ENCODE results near the gene TMEM38A. TPM values are rescaled to one million over a fixed set of nuclear protein-coding genes. Genes with fewer than 3 reads are reported as not detected.

The TMEM38A gene
- total and polyA plus RNA-seq, 2 donors (not counting 1 experiment from before 2014, with no cell fraction given), result 1.2 to 2.0 TPM

DNA sequence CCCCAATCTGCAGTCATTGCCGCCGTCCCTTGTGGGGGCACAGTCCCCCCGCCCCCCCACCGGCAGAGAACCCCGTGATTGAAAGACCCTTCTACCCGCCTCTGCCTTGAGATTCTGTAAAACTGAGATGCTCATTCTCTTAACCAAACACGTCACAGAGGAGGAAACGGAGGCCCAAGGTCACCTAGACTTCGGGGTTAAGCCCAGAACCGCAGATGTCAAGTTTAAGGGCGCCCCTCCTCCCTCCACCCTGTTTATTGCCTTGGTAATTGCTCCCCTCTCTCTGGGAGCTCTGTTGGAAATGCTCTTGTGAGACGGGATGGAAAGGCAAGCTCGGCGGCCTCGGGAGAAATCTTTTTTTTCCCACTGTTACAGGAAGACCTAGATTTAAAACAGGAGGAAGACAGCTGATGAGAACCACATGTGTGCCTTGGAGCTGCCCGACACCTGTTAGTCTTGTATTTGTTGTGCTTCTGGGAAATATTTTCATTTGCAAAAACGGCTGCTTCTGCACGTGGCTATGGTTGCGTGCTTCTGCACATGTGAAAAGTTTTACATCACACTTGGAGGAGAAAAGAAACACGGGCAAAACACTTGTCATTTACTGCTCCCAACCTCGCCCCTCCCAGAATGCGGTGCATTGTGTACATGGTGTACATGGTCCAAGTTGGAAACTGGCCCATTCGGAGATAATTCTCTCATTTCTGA is 31.8 kb upstream of the TMEM38A start:
- DNase-seq (ENCODE audit: low read depth in 2 of 2), result peak; percentile 23 to 69
- H3K4me3 ChIP-seq (replicated peaks in 1 of 4; ENCODE audit: control extremely low read depth in 1 of 4, insufficient read depth in 1 of 4, low read depth in 3 of 4, low read length in 4 of 4), result peak overlapping the region; percentile 71 to 87 (median 84)
- peak overlapping the region; percentile 94 for H3K27ac ChIP-seq (ENCODE audit: insufficient read depth, low read length)
- H3K79me2 ChIP-seq (ENCODE audit: control insufficient read depth, insufficient read depth, low read length), result peaks cover 36% of the 10 kb centered on the region
- H3K4me2 ChIP-seq (ENCODE audit: extremely low read depth, insufficient read depth, low read length), result peak overlapping the region; percentile 96
- no peaks in the 10 kb centered on the region for H3K27me3 ChIP-seq (ENCODE audit: control insufficient read depth, insufficient read depth, low read length)
- H3K9ac ChIP-seq (ENCODE audit: insufficient read depth, low read length), result peak overlapping the region; percentile 95
- no peaks in the 10 kb centered on the region for H4K20me1 ChIP-seq (ENCODE audit: control insufficient read depth, extremely low read depth, insufficient read depth, low read length)
- H3K4me1 ChIP-seq (ENCODE audit: control insufficient read depth, extremely low read depth, insufficient read depth, low read length), result peaks cover 3% of the 10 kb centered on the region
- H2AFZ ChIP-seq (ENCODE audit: low read length), result peak overlapping the region; percentile 4
- TF ChIP-seq EZH2 (IDR thresholded peaks at IDR 0.05; ENCODE audit: low read length, missing control alignments), result no peak
- no peak for TF ChIP-seq CTCF (conservative IDR thresholded peaks at IDR 0.05 in 1 of 2, IDR thresholded peaks at IDR 0.05 in 1 of 2; ENCODE audit: low read depth in 1 of 2, low read length in 2 of 2)
- no peaks in the 10 kb centered on the region for H3K9me3 ChIP-seq (ENCODE audit: control insufficient read depth, insufficient read depth, low read depth, low read length)
- peaks cover 8% of the 10 kb centered on the region for H3K36me3 ChIP-seq (ENCODE audit: control insufficient read depth, insufficient read depth, low read length)

- Histone ChIP-seq H3K79me2 (ENCODE audit: control insufficient read depth, insufficient read depth, low read length) (peaks cover 13% of the 10 kb centered on the region), H3K9me3 (ENCODE audit: control insufficient read depth, insufficient read depth, low read depth, low read length) (no peaks in the 10 kb centered on the region), H3K4me1 (ENCODE audit: control insufficient read depth, extremely low read depth, insufficient read depth, low read length) (peaks cover 3% of the 10 kb centered on the region), H2AFZ (ENCODE audit: low read length) (no peak overlapping the region), H3K27me3 (ENCODE audit: control insufficient read depth, insufficient read depth, low read length) (no peaks in the 10 kb centered on the region), H3K9ac (ENCODE audit: insufficient read depth, low read length) (no peak overlapping the region), H3K36me3 (ENCODE audit: control insufficient read depth, insufficient read depth, low read length) (peaks cover 4% of the 10 kb centered on the region), H3K4me2 (ENCODE audit: extremely low read depth, insufficient read depth, low read length) (no peak overlapping the region), H3K27ac (ENCODE audit: insufficient read depth, low read length) (no peak overlapping the region), H4K20me1 (ENCODE audit: control insufficient read depth, extremely low read depth, insufficient read depth, low read length) (no peaks in the 10 kb centered on the region), H3K4me3 (replicated peaks in 1 of 4; ENCODE audit: control extremely low read depth in 1 of 4, insufficient read depth in 1 of 4, low read depth in 3 of 4, low read length in 4 of 4) (no peak overlapping the region)
- TF ChIP-seq CTCF (conservative IDR thresholded peaks at IDR 0.05 in 1 of 2, IDR thresholded peaks at IDR 0.05 in 1 of 2; ENCODE audit: low read depth in 1 of 2, low read length in 2 of 2) (no peak), EZH2 (IDR thresholded peaks at IDR 0.05; ENCODE audit: low read length, missing control alignments) (no peak)
- DNase-seq (ENCODE audit: low read depth in 2 of 2), result no peak
These were observed 29.5 kb upstream of the TMEM38A start for GRCh38 chr19:16631465-16631864.

DNA sequence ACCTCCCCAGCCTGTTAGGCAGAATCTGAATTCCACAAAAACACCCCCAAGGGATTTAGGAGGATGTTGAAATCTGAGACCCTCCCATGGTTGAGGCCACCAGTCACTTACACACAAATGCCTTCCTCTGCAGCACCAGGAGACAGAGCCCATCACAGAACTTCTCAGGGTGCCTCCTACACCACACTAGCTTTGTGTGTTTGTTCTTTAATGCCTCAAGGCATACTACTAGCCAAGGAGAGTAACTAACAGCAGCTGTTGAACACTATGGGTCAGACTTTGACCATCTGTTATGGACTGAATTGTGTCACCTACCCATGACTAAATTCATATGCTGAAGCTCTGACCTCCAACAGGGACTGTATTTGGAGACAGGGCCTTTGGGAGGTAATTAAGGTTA is 23.4 kb upstream of the TMEM38A start:
- DNase-seq (ENCODE audit: low read depth in 2 of 2), result no peak
- peaks cover 2% of the 10 kb centered on the region for H3K36me3 ChIP-seq (ENCODE audit: control insufficient read depth, insufficient read depth, low read length)
- no peak overlapping the region for H3K4me3 ChIP-seq (replicated peaks in 1 of 4; ENCODE audit: control extremely low read depth in 1 of 4, insufficient read depth in 1 of 4, low read depth in 3 of 4, low read length in 4 of 4)
- H3K9me3 ChIP-seq (ENCODE audit: control insufficient read depth, insufficient read depth, low read depth, low read length), result no peaks in the 10 kb centered on the region
- H2AFZ ChIP-seq (ENCODE audit: low read length), result no peak overlapping the region
- H3K79me2 ChIP-seq (ENCODE audit: control insufficient read depth, insufficient read depth, low read length), result peaks cover 12% of the 10 kb centered on the region
- no peak overlapping the region for H3K4me2 ChIP-seq (ENCODE audit: extremely low read depth, insufficient read depth, low read length)
- H4K20me1 ChIP-seq (ENCODE audit: control insufficient read depth, extremely low read depth, insufficient read depth, low read length), result no peaks in the 10 kb centered on the region
- no peak overlapping the region for H3K27ac ChIP-seq (ENCODE audit: insufficient read depth, low read length)
- H3K9ac ChIP-seq (ENCODE audit: insufficient read depth, low read length), result no peak overlapping the region
- H3K4me1 ChIP-seq (ENCODE audit: control insufficient read depth, extremely low read depth, insufficient read depth, low read length), result no peaks in the 10 kb centered on the region
- no peaks in the 10 kb centered on the region for H3K27me3 ChIP-seq (ENCODE audit: control insufficient read depth, insufficient read depth, low read length)
- TF ChIP-seq CTCF (conservative IDR thresholded peaks at IDR 0.05 in 1 of 2, IDR thresholded peaks at IDR 0.05 in 1 of 2; ENCODE audit: low read depth in 1 of 2, low read length in 2 of 2), result no peak
- no peak for TF ChIP-seq EZH2 (IDR thresholded peaks at IDR 0.05; ENCODE audit: low read length, missing control alignments)
